Spleen (tissue), 3 donors: ENCODE results near the gene ARHGAP24.

Experiments
- POLR2A ChIP-seq, 3 donors: fragments of 450-650 bp; IDR thresholded peaks; one replicate each; pipeline ENCODE4 v1.5.1; 2017; ENCODE audit warnings: antibody characterized with exemption in 3 of 3, mild to moderate bottlenecking in 1 of 3
- POLR2AphosphoS5 ChIP-seq, 3 donors: sonication (generic); formaldehyde crosslinking; IDR thresholded peaks; one replicate each; pipeline ENCODE4 v1.5.1; 2017; ENCODE audit warnings: antibody characterized with exemption in 3 of 3

DNA sequence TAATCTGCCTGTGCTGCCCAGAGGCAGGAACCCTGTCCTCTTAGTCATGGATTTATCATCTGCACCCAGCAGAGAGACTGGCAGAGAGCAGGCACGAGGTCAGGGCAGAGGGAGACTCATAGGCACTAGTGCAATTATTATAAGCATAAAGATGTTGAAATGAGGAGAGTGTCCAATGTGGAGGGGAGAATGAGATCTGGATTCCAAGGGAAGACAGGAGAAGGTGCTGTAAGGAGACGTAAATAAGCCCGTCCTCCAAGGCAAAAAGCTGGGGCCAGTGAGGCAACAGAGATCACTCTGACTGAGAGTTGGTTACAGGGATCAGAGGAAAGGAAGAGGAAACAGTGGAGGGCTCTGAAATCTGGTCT, 478.7 kb downstream of the ARHGAP24 start:
- TF ChIP-seq POLR2A (IDR thresholded peaks at IDR 0.05) (no peak), POLR2AphosphoS5 (IDR thresholded peaks at IDR 0.05) (no peak)
